ENCODE results near the gene ST6GAL1. TPM values are rescaled to one million over a fixed set of nuclear protein-coding genes. Genes with fewer than 3 reads are reported as not detected.

Gene ST6GAL1
- total RNA-seq, 1 experiment from 2014 or later = 25.6 TPM

- Histone ChIP-seq H4K20me1 (ENCODE audit: insufficient read depth) (no peaks in the 10 kb centered on the region), H3K9me3 (ENCODE audit: insufficient read depth, low read depth) (no peaks in the 10 kb centered on the region), H3K27me3 (ENCODE audit: insufficient read depth, low read depth) (no peaks in the 10 kb centered on the region), H3K4me3 (no peak overlapping the region), H3K4me2 (no peak overlapping the region), H3F3A (ENCODE audit: insufficient read depth, low read depth) (no peaks in the 10 kb centered on the region), H3K9me2 (ENCODE audit: insufficient read depth) (no peaks in the 10 kb centered on the region), H3K27ac (no peak overlapping the region), H3K36me3 (ENCODE audit: low read depth) (no peaks in the 10 kb centered on the region), H2AFZ (no peak overlapping the region), H3K4me1 (replicated peaks; ENCODE audit: insufficient read depth) (no peaks in the 10 kb centered on the region), H3K79me2 (ENCODE audit: low read depth) (no peaks in the 10 kb centered on the region)
- no TSS peak for BruUV-seq (replicated peaks)
- ChIA-PET CTCF (no interaction called here), POLR2A (ENCODE audit: unreplicated experiment) (no interaction called here)
- intact Hi-C loops (cut with micrococcal nuclease; ENCODE audit: unreplicated experiment) = no loop called here
- no peak for DNase-seq
- TF ChIP-seq CTCF (conservative IDR thresholded peaks at IDR 0.05) (no peak), EZH2 (IDR thresholded peaks at IDR 0.05; ENCODE audit: low read depth) (no peak)
Observed at GRCh38 chr3:186922224-186922623, 8.1 kb upstream of the ST6GAL1 start.

GRCh38 chr3:186922790-186923189, 7.5 kb upstream of the ST6GAL1 start:
- intact Hi-C loops (cut with micrococcal nuclease; ENCODE audit: unreplicated experiment) = no loop called here
- TF ChIP-seq EZH2 (IDR thresholded peaks at IDR 0.05; ENCODE audit: low read depth) (no peak), CTCF (conservative IDR thresholded peaks at IDR 0.05) (no peak)
- Histone ChIP-seq H3K27me3 (ENCODE audit: insufficient read depth, low read depth) (no peaks in the 10 kb centered on the region), H3K9me3 (ENCODE audit: insufficient read depth, low read depth) (no peaks in the 10 kb centered on the region), H3K79me2 (ENCODE audit: low read depth) (no peaks in the 10 kb centered on the region), H3K4me2 (no peak overlapping the region), H3K36me3 (ENCODE audit: low read depth) (no peaks in the 10 kb centered on the region), H2AFZ (no peak overlapping the region), H3K4me3 (no peak overlapping the region), H4K20me1 (ENCODE audit: insufficient read depth) (no peaks in the 10 kb centered on the region), H3F3A (ENCODE audit: insufficient read depth, low read depth) (no peaks in the 10 kb centered on the region), H3K27ac (no peak overlapping the region), H3K4me1 (replicated peaks; ENCODE audit: insufficient read depth) (no peaks in the 10 kb centered on the region), H3K9me2 (ENCODE audit: insufficient read depth) (no peaks in the 10 kb centered on the region)
- ChIA-PET CTCF (no interaction called here), POLR2A (ENCODE audit: unreplicated experiment) (no interaction called here)
- no TSS peak for BruUV-seq (replicated peaks)
- DNase-seq = no peak

- Histone ChIP-seq H3K27me3 (ENCODE audit: insufficient read depth, low read depth) (no peaks in the 10 kb centered on the region), H3K27ac (no peak overlapping the region), H3F3A (ENCODE audit: insufficient read depth, low read depth) (no peaks in the 10 kb centered on the region), H3K9me3 (ENCODE audit: insufficient read depth, low read depth) (no peaks in the 10 kb centered on the region), H3K36me3 (ENCODE audit: low read depth) (no peaks in the 10 kb centered on the region), H2AFZ (no peak overlapping the region), H3K4me2 (no peak overlapping the region), H3K9me2 (ENCODE audit: insufficient read depth) (no peaks in the 10 kb centered on the region), H3K4me1 (replicated peaks; ENCODE audit: insufficient read depth) (no peaks in the 10 kb centered on the region), H3K4me3 (no peak overlapping the region), H3K79me2 (ENCODE audit: low read depth) (no peaks in the 10 kb centered on the region), H4K20me1 (ENCODE audit: insufficient read depth) (no peaks in the 10 kb centered on the region)
- no TSS peak for BruUV-seq (replicated peaks)
- no peak for DNase-seq
- POLR2A ChIA-PET (ENCODE audit: unreplicated experiment) = no interaction called here
- intact Hi-C loops (cut with micrococcal nuclease; ENCODE audit: unreplicated experiment) = no loop called here
- TF ChIP-seq EZH2 (IDR thresholded peaks at IDR 0.05; ENCODE audit: low read depth) (no peak), CTCF (conservative IDR thresholded peaks at IDR 0.05) (no peak)
- CTCF ChIA-PET = no interaction called here
Observed at GRCh38 chr3:186923241-186923640, 7.1 kb upstream of the ST6GAL1 start.

Measured in PC-9 (cell line).